GM12878 (cell line): ENCODE results near the gene NELL1.

Experiments
- BRCA1 ChIP-seq: IDR thresholded peaks from 2 replicates; pipeline ENCODE4 v1.6.1; 2011; ENCODE audit warnings: low read depth, low read length, improper control_type of control experiment
- CREB1 ChIP-seq: IDR thresholded peaks from 2 replicates; pipeline ENCODE4 v1.6.1; 2012; ENCODE audit warnings: low read depth, mild to moderate bottlenecking, inconsistent platforms
- DPF2 ChIP-seq: fragments of 450-650 bp; IDR thresholded peaks from 2 replicates; pipeline ENCODE4 v1.6.1; 2017; ENCODE audit warnings: mild to moderate bottlenecking
- EGR1 ChIP-seq, 2 experiments: IDR thresholded peaks; 1 replicate in 1 of 2; 2 replicates in 1 of 2; pipeline ENCODE4 v1.6.1; 2011 to 2012; ENCODE audit warnings: low read depth in 2 of 2, low read length in 2 of 2, borderline replicate concordance in 1 of 2, mild to moderate bottlenecking in 1 of 2, moderate library complexity in 1 of 2
- EP300 ChIP-seq, 2 experiments: fragments of 150-350 bp in 1 of 2; IDR thresholded peaks; 2 replicates each; pipeline ENCODE4 v1.6.1; 2011 to 2012; ENCODE audit warnings: low read depth in 2 of 2, low read length in 2 of 2, borderline replicate concordance in 1 of 2, improper control_type of control experiment in 1 of 2, inconsistent platforms in 1 of 2; ENCODE audit not compliant: control insufficient read depth in 1 of 2
- NR2C2 ChIP-seq: IDR thresholded peaks from 2 replicates; pipeline ENCODE4 v1.6.1; 2011; ENCODE audit warnings: borderline replicate concordance, low read depth; ENCODE audit not compliant: control insufficient read depth, insufficient read length
- POLR2A ChIP-seq: IDR thresholded peaks from 2 replicates; pipeline ENCODE4 v1.6.1; 2011; ENCODE audit warnings: low read depth, mild to moderate bottlenecking, low read length
- RAD21 ChIP-seq: IDR thresholded peaks from 2 replicates; pipeline ENCODE4 v1.6.1; 2011; ENCODE audit warnings: mild to moderate bottlenecking, low read depth, low read length, moderate library complexity; ENCODE audit not compliant: insufficient read depth
- RB1 ChIP-seq: fragments of 450-650 bp; formaldehyde crosslinking; IDR thresholded peaks from 2 replicates; pipeline ENCODE4 v1.6.1; 2017; ENCODE audit warnings: mild to moderate bottlenecking, borderline replicate concordance
- ZNF274 ChIP-seq: IDR thresholded peaks from one replicate; pipeline ENCODE4 v1.8.0; 2011; ENCODE audit not compliant: insufficient read length, insufficient read depth
- TF ChIP-seq, protein P1 (sequence below): IDR thresholded peaks from 2 replicates; pipeline ENCODE4 v1.6.1; 2012; ENCODE audit warnings: low read depth, low read length, improper control_type of control experiment
- TF ChIP-seq, protein P2 (sequence below): IDR thresholded peaks from 2 replicates; pipeline ENCODE4 v1.6.1; 2012; ENCODE audit warnings: low read depth, low read length, improper control_type of control experiment

DNA sequence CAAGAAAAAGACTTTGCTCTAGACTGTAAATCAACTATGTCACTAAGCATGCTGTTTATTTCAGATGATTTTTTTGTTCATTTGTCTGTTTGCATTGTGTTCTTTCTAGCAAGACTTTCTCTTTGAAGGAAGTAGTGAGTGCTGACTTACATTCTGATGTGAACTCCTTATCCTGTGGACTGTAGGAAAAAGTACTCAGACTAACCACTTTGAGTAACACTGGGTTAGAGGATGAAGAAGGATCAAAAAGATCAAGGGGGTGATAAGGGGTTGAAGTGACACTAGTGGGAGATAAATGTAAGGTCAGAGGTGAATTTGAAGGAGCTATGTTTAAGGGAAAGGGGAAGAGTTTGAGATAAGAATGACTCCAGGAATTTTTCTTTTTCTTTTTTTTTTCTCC, 369.4 kb downstream of the NELL1 start:
- TF ChIP-seq NR2C2, result no peak
- TF ChIP-seq CREB1, result no peak
- TF ChIP-seq, protein P1, sequence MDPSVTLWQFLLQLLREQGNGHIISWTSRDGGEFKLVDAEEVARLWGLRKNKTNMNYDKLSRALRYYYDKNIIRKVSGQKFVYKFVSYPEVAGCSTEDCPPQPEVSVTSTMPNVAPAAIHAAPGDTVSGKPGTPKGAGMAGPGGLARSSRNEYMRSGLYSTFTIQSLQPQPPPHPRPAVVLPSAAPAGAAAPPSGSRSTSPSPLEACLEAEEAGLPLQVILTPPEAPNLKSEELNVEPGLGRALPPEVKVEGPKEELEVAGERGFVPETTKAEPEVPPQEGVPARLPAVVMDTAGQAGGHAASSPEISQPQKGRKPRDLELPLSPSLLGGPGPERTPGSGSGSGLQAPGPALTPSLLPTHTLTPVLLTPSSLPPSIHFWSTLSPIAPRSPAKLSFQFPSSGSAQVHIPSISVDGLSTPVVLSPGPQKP, result no peak
- no peak for TF ChIP-seq ZNF274
- TF ChIP-seq RB1, result no peak
- TF ChIP-seq POLR2A, result no peak
- TF ChIP-seq EGR1 (IDR thresholded peaks at IDR 0.05; ENCODE audit: borderline replicate concordance in 1 of 2, low read depth in 2 of 2, low read length in 2 of 2), result no peak
- no peak for TF ChIP-seq EP300 (IDR thresholded peaks at IDR 0.05; ENCODE audit: borderline replicate concordance in 1 of 2, control insufficient read depth in 1 of 2, low read depth in 2 of 2, low read length in 2 of 2)
- TF ChIP-seq, protein P2, sequence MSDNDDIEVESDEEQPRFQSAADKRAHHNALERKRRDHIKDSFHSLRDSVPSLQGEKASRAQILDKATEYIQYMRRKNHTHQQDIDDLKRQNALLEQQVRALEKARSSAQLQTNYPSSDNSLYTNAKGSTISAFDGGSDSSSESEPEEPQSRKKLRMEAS, result no peak
- TF ChIP-seq BRCA1, result no peak
- no peak for TF ChIP-seq DPF2
- no peak for TF ChIP-seq RAD21
